Thyroid gland (tissue), 4 donors: Measurements from ENCODE around the gene ZFAND3. TPM values are rescaled to one million over a fixed set of nuclear protein-coding genes. Genes with fewer than 3 reads are reported as not detected.

Experiments
- DNase-seq, 2 donors: peaks; one replicate each; pipeline ENCODE4 v3.0.0-alpha.2; 2019
- H3K27ac ChIP-seq, 3 donors: fragments of 200-600 bp; sonication (generic); 1 replicate in 2 of 3; 2 replicates in 1 of 3; pipeline ENCODE4 v1.5.1; 2016 to 2019; ENCODE audit warnings: mild to moderate bottlenecking in 1 of 3, moderate library complexity in 1 of 3
- H3K27me3 ChIP-seq: fragments of 200-600 bp; sonication (generic); one replicate; pipeline ENCODE4 v1.5.1; 2019
- H3K36me3 ChIP-seq, 2 donors: fragments of 200-600 bp; sonication (generic); one replicate each; pipeline ENCODE4 v1.5.1; 2016 to 2019
- H3K4me1 ChIP-seq, 2 donors: fragments of 200-600 bp; sonication (generic); one replicate each; pipeline ENCODE4 v1.5.1; 2017 to 2019
- H3K4me3 ChIP-seq, 3 donors: fragments of 200-600 bp; sonication (generic); replicated peaks in 1 of 3; 1 replicate in 2 of 3; 2 replicates in 1 of 3; pipeline ENCODE4 v1.5.1; 2016; ENCODE audit warnings: mild to moderate bottlenecking in 1 of 3
- H3K9me3 ChIP-seq: fragments of 200-600 bp; sonication (generic); one replicate; pipeline ENCODE4 v1.5.1; 2017
- CTCF ChIP-seq, 6 experiments: fragments of 200-600 bp in 3 of 6; fragments of 450-650 bp in 3 of 6; sonication (generic) in 3 of 6; IDR thresholded peaks; one replicate each; pipeline ENCODE4 v1.5.1; 2016 to 2019; ENCODE audit warnings: antibody characterized with exemption in 6 of 6, mild to moderate bottlenecking in 2 of 6, inconsistent platforms in 1 of 6, moderate library complexity in 1 of 6
- POLR2A ChIP-seq, 2 donors: fragments of 450-650 bp; IDR thresholded peaks; one replicate each; pipeline ENCODE4 v1.6.1; 2017; ENCODE audit warnings: antibody characterized with exemption in 2 of 2, mild to moderate bottlenecking in 2 of 2, moderate library complexity in 1 of 2
- WGBS, 2 donors: methylation state at CpG; one replicate each; pipeline ENCODE4 v1.1.5; 2017; 5-methylcytosine and 5-hydroxymethylcytosine counted together
- intact Hi-C: fragments of 100-400 bp; cut with DNase I; formaldehyde crosslinking; loops from one replicate; pipeline ENCODE4 v1.15.1; 2023
- total RNA-seq, 4 donors: library from RNA; depleted of rRNA; stranded (reverse); fragments of >200 nt; gene quantifications; one replicate each; pipeline ENCODE4 v1.2.3, GENCODE V29; 2016

ZFAND3 gene
- total RNA-seq, 4 donors from 2014 or later, result 41.3 to 57.7 (median 55.9) TPM

- WGBS, 2 donors, result 96% methylated on average over 5 of the region's 5 CpGs
- Histone ChIP-seq H3K4me1 (peaks cover 0 to 20% of the 10 kb centered on the region in 2 donors), H3K4me3 (no peak overlapping the region), H3K9me3 (no peaks in the 10 kb centered on the region), H3K27me3 (no peaks in the 10 kb centered on the region), H3K36me3 (no peaks in the 10 kb centered on the region), H3K27ac (no peak overlapping the region)
- TF ChIP-seq CTCF (IDR thresholded peaks at IDR 0.05), result no peak
- DNase-seq, result no peak
- intact Hi-C loops, result no loop called here
Observed at GRCh38 chr6:37934276-37934675, 114.7 kb downstream of the ZFAND3 start.

- 95 to 97% methylated on average over 2 of the region's 2 CpGs for WGBS, 2 donors
- Histone ChIP-seq H3K4me3 (no peak overlapping the region), H3K36me3 (no peaks in the 10 kb centered on the region), H3K27me3 (no peaks in the 10 kb centered on the region), H3K27ac (no peak overlapping the region), H3K9me3 (no peaks in the 10 kb centered on the region), H3K4me1 (peaks cover 0 to 24% of the 10 kb centered on the region in 2 donors)
- DNase-seq, result no peak
- TF ChIP-seq CTCF (IDR thresholded peaks at IDR 0.05) (no peak), POLR2A (IDR thresholded peaks at IDR 0.05) (no peak)
- intact Hi-C loops, result no loop called here
Observed at GRCh38 chr6:37936150-37936549, 116.6 kb downstream of the ZFAND3 start.

GRCh38 chr6:37936906-37937305 lies 117.4 kb downstream of the ZFAND3 start:
- no peaks in the 10 kb centered on the region for H3K9me3 ChIP-seq
- TF ChIP-seq POLR2A (IDR thresholded peaks at IDR 0.05) (no peak), CTCF (IDR thresholded peaks at IDR 0.05) (no peak)
- H3K27ac ChIP-seq, result no peak overlapping the region
- intact Hi-C loops, result no loop called here
- no peaks in the 10 kb centered on the region for H3K27me3 ChIP-seq
- peaks cover 0 to 30% of the 10 kb centered on the region in 2 donors for H3K4me1 ChIP-seq
- no peak for DNase-seq
- no peak overlapping the region for H3K4me3 ChIP-seq
- no peaks in the 10 kb centered on the region for H3K36me3 ChIP-seq

GRCh38 chr6:37938909-37939308 lies 119.4 kb downstream of the ZFAND3 start:
- no peak for DNase-seq
- Histone ChIP-seq H3K4me3 (no peak overlapping the region), H3K27ac (no peak overlapping the region), H3K9me3 (no peaks in the 10 kb centered on the region), H3K36me3 (no peaks in the 10 kb centered on the region), H3K27me3 (no peaks in the 10 kb centered on the region), H3K4me1 (peaks cover 4 to 43% of the 10 kb centered on the region in 2 donors)
- intact Hi-C loops, result no loop called here
- no peak for TF ChIP-seq POLR2A (IDR thresholded peaks at IDR 0.05)
- no peak for TF ChIP-seq CTCF (IDR thresholded peaks at IDR 0.05)

GRCh38 chr6:37940074-37940847 lies 120.7 kb downstream of the ZFAND3 start:
- 82 to 91% methylated on average over 3 of the region's 3 CpGs for WGBS, 2 donors
- Histone ChIP-seq H3K36me3 (no peaks in the 10 kb centered on the region), H3K4me3 (no peak overlapping the region), H3K27ac (no peak overlapping the region), H3K9me3 (no peaks in the 10 kb centered on the region), H3K4me1 (peaks cover 4 to 43% of the 10 kb centered on the region in 2 donors), H3K27me3 (no peaks in the 10 kb centered on the region)
- DNase-seq, result peak; percentile 63 to 67
- intact Hi-C loops, result no loop called here
- no peak for TF ChIP-seq POLR2A (IDR thresholded peaks at IDR 0.05)
- no peak for TF ChIP-seq CTCF (IDR thresholded peaks at IDR 0.05)
